GM13977 (cell line): ENCODE measurements around the gene GPR101.

ENCODE experiments used
- DNase-seq: peaks from one replicate; pipeline ENCODE4 v3.0.0; 2012; ENCODE audit warnings: low spot score
- CTCF ChIP-seq: IDR thresholded peaks from 2 replicates; pipeline ENCODE4 v1.5.1; 2012; ENCODE audit warnings: mild to moderate bottlenecking, control low read depth; ENCODE audit not compliant: insufficient read depth; ENCODE audit errors: extremely low read depth, missing control alignments
- in situ Hi-C: fragments of 300-500 bp; cut with MboI; formaldehyde crosslinking; loops from one replicate; pipeline ENCODE4 v1.12.0; 2022; ENCODE audit warnings: low sequenced_read_pairs, low pct_unique_long_range_greater_than_20kb, mixed read lengths, inconsistent platforms; ENCODE audit not compliant: unreplicated experiment

The GPR101 gene

DNA sequence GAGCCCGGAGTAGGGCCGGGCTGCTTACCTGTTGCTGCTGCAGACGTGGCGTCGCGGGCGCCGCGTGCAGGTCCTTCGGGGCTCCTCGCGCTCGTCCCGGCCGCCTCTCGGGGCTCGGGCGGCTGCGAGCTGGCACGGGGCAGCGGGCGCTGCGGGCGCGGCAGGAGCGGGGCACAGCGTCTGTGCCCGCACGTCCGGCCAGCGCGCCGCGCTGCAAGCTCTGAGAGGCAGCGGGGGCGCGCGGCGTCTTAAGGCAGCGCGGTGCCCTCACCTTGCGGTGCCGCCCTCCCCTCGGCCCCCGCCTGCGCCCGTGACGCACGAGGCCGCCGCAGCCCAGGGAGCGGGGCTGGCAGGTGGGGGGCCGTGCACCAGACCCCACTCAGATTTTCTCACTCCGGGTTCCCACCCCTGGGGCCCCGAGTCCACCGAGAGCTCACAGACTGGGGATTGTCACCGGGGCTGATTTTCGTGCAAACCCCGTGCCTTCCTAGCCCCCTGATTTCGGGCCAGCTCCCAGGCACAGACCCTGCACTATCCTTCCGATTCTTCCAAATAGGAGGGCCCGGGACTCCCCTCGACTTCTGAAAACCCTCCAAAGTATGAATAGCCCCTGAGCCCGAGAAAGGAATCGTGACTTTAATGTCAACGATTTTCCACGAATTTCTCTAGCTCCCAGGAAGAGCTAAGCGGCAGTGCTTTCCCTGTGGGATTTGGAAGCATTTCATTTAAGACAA is at the start of gene GPR101:
GPR101 (minus strand) TSS at position 222 of the 734 bp plus-strand sequence. CDS start 2,321 bp downstream, outside the sequence.
- in situ Hi-C loops, result no loop called here
- no peak for DNase-seq
- TF ChIP-seq CTCF, result no peak

DNA sequence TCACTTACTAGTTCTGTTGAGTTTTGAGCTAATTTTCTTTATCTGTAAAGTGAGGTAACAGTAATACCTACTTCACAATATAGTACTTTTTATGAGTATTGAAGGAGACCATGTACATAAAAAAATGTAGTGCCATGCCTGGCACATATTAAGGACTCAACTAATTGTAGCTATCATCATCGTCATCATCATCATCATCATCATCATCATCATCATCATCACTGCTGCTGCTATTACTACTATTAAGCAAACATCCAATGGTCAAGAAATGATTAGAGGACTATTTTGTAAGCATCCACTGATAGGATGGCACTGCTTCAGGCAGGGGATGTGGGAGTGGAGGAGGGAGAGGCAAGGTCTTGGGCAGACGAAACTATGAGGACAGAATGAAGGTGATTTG is 47.4 kb upstream of the GPR101 start:
- in situ Hi-C loops, result no loop called here
- DNase-seq, result no peak

DNA sequence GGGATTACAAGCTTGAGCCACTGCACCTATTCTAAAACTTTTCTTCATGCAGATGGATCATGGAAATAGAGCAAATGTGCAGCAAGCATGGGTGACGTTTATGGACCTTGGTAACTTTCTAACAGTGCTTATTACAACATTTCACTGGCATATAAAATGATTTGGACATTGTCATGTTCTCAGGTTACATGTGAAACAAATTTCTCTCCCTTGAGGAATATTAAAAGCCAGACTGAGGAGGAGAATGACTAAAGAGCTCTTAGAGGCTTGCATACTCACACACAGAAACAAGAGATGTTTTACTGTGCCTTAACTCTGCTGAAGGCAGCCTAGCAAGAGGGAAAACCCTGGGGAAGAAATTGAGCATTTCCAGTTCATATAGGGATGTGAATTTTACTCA is 38.6 kb upstream of the GPR101 start:
- no peak for DNase-seq
- TF ChIP-seq CTCF, result no peak
- in situ Hi-C loops, result no loop called here

More for the DNA sequence above, 47.4 kb upstream of the GPR101 start:
- TF ChIP-seq CTCF, result no peak

DNA sequence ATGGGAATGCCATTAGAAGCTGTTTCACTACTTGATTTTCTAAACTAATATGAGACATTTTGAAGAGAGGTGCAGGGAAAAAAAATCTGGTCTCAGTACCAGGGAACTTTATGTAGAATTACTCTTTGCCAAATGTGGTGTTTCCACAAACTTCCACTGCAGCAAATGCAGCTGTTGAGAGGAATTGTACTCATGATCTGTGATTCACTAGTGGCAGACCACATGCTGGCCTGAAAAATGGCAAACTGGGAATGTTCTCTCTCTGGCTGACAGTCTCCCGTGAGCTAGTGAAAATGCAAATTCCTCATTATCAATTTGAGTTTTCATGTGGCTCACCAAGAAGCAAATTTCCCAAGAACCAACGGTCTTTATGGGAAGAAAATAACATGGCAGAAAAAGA is 37.8 kb upstream of the GPR101 start:
- no peak for DNase-seq
- in situ Hi-C loops, result no loop called here
- TF ChIP-seq CTCF, result no peak

DNA sequence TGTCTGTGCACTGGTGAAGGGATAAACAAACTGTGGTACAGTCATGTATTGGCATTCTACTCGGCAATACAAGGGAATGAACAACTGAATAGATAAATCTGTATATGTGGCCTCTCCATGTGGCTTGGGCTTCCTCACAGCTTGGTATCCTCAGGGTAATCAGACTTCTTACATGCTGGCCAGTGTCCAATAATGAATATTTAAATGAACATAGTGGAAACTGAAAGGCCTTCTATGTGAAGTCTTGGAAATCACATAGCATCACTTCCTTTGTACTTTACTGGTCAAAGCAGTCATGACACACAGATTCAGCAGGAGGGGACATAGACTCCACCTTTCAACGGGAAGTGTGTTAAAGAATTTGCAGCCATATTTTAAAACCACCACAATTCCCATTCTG is 33.4 kb upstream of the GPR101 start:
- in situ Hi-C loops, result no loop called here
- no peak for DNase-seq
- TF ChIP-seq CTCF, result no peak

GRCh38 chrX:137062915-137063617 is 29.3 kb upstream of the GPR101 start:
- no peak for DNase-seq
- in situ Hi-C loops, result no loop called here
- no peak for TF ChIP-seq CTCF
